Right hindlimb (tissue), 1 donor: ENCODE results near the gene LRRFIP2.
"Not testable (repeated sequence)": the region's sequence is repeated elsewhere in the genome, so short reads cannot be mapped to it uniquely, and the experiment has no call there.

Source experiments
- DNase-seq: peaks from one replicate; pipeline ENCODE4 v3.0.0-alpha.2; 2018

LRRFIP2 gene

DNA sequence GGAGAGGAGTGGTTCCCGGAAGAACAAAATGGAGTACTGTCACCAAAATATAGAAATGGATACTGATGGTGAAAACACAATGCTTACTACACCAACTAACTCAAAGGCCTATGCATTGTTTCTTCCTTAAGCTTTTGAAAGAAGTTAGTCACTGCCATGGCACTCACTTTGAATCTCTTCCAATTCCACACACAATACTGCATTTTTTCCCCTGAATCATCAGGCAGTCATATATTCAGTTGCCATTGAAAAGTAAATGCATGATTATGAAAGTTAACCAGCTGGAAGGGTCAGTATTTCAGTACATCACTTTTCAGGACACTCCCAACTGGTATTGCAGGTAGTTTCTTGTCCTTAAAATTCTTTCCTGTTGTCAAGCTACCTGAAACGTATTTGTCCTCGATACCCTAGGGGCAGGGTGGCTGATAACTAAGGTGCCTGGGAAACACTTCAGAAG lies 9.0 kb upstream of the LRRFIP2 start:
- no peak for DNase-seq

DNA sequence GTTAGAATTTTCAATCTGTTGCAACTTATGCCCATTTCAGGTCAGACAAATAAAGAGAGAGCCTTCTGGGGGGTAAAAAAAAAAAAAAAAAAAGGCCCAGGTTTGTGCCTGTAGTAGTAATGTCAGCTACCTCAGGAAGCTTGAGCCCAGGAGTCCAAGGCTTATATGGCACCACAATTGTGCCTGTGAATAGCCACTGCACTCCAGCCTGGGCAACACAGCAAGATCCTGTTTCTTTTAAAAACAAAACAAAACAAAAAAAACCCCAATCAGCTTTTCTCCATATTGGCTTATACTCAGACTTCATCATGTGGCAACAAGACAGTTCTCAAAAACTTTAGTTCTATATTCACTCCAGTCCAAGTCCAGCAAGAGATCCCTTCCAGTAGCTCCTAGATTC lies 8.4 kb upstream of the LRRFIP2 start:
- DNase-seq = no peak

GRCh38 chr3:37181756-37182155 lies 7.4 kb upstream of the LRRFIP2 start:
- DNase-seq = no peak

DNA sequence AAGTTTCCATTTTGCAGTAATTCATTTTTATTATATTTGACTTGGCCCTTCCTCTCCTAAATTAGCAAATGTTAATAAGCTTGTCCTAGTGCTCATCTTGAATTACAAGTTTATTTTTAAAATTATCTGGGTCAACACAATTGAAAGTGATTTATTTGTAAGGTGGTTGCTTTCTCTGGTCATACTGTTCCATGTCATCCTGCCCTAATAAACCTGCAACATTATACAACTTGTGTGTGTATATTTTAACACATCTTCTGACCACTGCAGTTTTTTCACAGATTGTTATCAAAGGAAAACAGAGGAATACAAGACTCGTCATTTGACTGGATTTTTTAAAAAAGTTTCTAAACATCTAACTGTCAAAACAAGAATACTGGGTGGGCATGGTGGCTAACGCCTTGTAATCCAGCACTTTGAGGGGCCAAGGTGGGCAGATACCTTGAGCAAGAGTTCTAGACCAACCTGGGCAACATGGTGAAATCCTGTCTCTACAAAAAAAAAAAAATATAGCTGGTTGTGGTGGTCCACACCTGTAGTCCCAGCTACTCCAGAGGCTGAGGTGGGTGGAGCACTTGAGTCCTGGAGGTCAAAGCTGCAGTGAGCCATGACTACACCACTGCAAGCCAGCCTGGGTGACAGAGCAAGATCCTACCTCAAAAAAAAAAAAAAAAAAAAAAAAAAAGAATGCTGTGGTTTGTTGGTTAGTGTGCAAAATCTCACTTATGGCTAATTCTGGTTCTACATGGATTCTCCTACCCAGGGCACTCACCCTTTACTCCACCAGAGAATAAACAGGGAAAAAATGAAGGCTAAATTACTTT lies 5.0 kb upstream of the LRRFIP2 start:
- no peak for DNase-seq

DNA sequence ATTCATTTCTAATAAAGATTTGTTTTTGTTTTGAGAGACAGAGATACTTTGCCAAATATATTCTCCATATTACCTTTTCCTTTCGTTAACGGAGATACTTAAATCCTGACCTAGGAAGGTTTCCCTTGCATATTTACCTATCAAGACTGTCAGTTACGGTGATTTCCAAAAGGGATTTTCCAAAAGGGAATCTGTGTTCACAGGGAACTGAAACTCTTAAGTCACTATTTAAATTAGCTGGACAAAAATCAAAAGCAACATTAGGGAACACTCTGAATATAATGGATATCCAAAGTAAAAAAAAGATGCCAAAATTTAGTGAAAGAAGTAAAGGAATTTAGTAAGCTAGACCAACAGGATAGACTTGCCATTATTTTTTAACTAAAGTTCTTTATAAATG lies 576 bp downstream of the LRRFIP2 start:
- no peak for DNase-seq

GRCh38 chr3:37171144-37171543 lies 3.2 kb downstream of the LRRFIP2 start:
- DNase-seq = peak; percentile 51

- no peak for DNase-seq
Measured at GRCh38 chr3:37170513-37170912, 3.9 kb downstream of the LRRFIP2 start.

- no peak for DNase-seq
Measured at GRCh38 chr3:37170060-37170459, 4.3 kb downstream of the LRRFIP2 start.

DNA sequence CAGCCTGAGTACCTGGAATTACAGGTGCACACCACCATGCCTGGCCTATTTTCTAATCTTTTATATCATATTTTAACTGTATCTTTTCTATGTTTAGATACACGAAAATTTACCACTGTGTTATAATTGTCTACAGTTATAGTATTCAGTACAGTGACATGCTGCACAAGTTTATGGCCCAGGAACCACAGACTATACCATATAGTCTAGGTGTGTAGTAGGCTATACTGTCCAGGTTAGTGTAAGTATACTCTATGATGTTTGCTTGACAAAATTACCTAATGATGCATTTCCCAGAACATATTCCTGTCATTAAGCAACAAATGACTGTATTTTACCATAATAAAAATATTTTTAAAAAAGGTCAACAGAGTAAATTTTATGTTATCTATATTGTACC lies 5.5 kb downstream of the LRRFIP2 start:
- no peak for DNase-seq

GRCh38 chr3:37163262-37164015 lies 10.9 kb downstream of the LRRFIP2 start:
- DNase-seq = peak; percentile 35

DNA sequence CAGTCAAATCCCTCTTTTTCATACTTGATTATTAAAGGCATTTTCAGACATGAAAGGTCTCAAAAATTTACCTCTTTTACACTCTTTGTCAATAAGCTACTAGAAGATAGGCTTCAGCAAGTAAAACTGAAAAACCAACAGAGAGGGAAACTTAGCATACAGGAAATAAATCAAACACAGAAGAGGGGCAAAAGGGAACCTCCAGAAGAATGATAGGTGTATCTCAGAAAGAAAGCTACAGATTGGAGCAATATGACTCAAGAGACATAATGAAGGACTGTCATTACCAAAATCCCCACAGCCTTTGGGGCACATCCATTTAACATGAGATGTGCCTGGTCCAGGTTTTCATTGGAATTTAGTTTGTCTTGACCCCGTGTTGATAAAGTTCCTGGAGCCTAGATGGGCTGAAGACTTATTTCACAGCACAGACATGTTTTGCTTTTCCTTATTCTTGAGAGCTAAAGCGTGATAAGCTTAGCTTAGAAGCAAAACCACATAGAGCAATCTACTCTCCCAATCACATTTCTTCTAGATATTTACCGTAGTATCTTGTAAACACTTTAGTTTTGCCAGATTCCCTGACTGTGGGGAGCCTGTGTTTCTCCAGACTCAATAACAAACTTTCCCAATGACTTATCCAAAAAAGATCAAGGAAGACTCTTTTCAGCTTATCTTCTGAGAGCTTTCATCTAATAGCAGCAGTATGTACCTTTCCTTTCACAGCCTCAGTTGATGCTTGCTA lies 11.7 kb downstream of the LRRFIP2 start:
- no peak for DNase-seq

DNA sequence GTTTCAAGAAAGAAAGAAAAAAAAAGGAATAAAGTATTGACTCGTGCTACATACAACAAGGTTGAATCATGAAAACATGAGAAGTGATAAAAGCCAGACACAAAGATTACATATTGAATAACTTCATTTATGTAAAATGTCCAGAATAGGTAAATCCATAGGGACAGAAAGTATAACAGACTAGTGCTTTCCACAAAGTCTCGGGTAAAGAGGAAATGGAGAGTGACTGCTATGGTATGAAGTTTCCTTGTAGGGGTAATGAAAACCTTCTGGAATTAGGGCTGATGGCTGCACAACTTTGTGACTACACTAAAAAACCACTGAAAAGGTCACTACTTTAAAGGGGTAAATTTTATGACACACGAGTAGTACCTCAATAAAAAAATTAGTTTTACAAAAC lies 13.0 kb downstream of the LRRFIP2 start:
- DNase-seq = no peak

- no peak for DNase-seq
Measured at GRCh38 chr3:37155782-37156181, 18.6 kb downstream of the LRRFIP2 start.

DNA sequence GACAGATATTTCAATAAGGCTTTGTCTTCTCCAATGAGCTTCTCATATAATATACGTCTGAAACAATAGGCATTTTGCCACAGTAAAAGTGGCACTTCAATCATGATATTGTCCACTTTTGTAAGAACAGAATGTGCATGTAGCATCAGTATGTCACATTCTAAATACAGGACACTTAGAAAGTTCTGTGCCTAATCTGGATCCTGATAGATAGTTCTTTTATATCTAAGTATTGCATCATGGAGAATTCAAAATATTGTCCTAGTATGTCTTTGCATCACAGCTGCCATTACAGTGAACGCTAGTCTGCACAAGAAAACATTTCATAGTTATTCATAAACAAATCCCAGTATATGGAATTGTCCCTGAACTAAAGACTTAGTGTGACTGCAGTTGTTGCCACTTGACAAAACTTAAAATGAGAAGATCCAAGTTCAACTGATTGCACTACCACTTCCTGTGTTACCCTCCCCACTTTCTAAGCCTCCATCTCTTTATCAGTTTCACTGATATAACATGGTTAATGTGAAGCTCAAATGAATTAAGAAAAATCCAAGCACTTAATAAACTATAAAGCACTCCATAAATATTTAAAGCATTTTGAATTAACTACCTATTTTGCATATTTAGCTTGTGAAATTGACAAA lies 19.6 kb downstream of the LRRFIP2 start:
- DNase-seq = no peak

DNA sequence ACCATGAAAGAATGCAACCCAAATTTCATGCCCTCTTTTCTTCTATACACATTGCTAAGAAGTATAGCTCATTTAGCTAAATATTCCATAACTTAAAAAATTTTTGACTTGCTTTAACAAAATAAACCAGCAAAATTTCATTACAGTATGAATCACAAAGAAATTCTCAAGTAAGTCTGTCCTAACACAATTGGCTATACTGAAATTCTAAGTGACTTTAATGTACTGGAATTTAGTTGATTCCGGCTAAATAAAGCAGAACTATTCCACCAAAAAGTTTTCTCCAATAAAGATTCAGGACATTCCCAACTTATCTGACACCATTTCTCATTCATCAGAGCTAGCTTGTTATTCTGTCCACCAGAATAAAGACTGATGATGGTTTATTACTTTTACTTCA lies 23.8 kb downstream of the LRRFIP2 start:
- no peak for DNase-seq

GRCh38 chr3:37149257-37149656 lies 25.1 kb downstream of the LRRFIP2 start:
- DNase-seq = no peak

DNA sequence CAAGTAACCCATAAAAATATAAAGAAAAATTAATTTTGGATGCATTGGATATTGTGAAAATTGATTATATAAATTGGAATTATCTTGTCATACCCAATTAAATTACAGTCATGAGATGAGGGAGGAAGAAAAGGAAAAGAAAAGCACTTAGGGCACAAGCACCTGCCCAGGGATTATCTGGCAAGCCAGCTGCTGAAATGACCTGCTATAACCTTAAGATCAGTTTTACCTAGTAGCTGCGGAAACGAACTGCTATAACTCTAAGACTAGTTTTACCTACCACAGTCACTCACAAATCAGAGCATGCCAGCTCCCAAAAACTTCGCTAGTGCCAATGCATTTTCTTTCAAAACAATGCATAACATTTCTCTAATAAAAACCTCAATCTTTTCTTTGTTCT lies 26.2 kb downstream of the LRRFIP2 start:
- DNase-seq = no peak

DNA sequence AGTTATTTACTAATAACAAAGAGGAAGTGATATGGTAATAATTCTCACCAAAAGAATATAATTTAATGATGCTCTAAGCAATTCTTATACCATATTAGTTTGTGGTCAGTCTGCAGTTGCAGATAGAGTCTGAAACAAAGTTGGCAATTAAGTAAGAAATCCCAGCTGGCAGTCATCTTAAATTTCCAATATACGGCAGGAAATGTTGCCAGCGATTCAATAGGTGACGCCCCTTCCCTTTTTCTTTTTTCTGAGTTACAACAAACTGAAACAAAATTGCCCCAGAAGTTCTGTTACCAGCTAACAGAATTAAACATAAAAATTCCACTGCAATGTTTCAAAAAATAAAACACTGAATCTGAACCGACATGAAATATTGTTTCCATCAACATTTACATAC lies 26.7 kb downstream of the LRRFIP2 start:
- DNase-seq = no peak

- DNase-seq = not testable (repeated sequence)
Measured at GRCh38 chr3:37146927-37147326, 27.5 kb downstream of the LRRFIP2 start.

GRCh38 chr3:37145611-37146010 lies 28.8 kb downstream of the LRRFIP2 start:
- no peak for DNase-seq

- no peak for DNase-seq
Measured at GRCh38 chr3:37144806-37145205, 29.6 kb downstream of the LRRFIP2 start.

DNA sequence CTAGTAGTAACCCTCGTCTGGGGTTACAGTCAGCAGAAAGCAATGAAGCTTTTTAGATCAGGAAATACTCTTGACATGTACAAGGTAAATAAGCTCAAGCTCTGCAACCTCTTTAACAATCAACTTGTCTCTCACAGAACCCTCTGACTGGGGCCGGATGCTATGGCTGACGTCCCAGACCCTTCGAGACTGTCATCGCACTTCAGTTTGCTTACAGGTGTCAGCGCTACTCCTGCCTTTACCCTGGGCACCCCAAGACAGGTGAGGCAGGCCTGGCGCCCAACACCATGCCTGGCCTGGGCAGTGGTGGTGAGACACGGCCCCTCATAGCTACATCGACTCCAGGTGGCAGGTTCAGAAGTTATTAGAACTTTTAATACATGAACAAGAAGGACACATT lies 30.6 kb downstream of the LRRFIP2 start:
- no peak for DNase-seq

DNA sequence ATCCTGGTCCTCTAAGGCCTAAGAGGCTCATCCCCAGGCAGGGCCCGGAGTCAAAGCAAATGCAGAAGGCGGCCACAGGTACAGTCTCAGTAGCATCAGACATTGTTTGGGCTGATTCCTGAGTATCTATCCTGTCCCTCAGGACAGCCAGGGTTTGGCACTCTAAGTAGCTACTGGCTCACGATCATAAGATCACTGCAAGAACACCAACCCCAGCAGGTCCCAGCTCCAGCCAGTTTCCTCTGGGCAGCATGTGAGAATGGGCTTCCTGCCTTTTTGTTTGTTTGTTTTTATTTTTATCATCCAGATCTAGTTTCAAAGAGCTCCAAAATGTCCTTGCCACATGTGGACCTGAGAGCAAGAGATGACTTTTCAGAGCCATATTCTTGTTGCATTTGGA lies 32.7 kb downstream of the LRRFIP2 start:
- no peak for DNase-seq
